Coronary artery (tissue), 2 donors: ENCODE measurements around the gene CCDC158.

Source experiments
- DNase-seq: peaks from one replicate; pipeline ENCODE4 v3.0.0-alpha.2; 2017; ENCODE audit warnings: low spot score
- H3K27ac ChIP-seq, 2 donors: fragments of 200-600 bp; sonication (generic); one replicate each; pipeline ENCODE4 v1.5.1; 2016 to 2019
- H3K4me3 ChIP-seq: fragments of 200-600 bp; sonication (generic); 2 replicates; pipeline ENCODE4 v1.5.1; 2016; ENCODE audit warnings: mild to moderate bottlenecking, moderate library complexity
- TF ChIP-seq, protein P1 (sequence below): fragments of 200-600 bp; sonication (generic); IDR thresholded peaks from one replicate; pipeline ENCODE4 v1.5.1; 2019; ENCODE audit warnings: antibody characterized with exemption

The CCDC158 gene

GRCh38 chr4:76443376-76443775, 22.4 kb upstream of the CCDC158 start:
- TF ChIP-seq, protein P1, sequence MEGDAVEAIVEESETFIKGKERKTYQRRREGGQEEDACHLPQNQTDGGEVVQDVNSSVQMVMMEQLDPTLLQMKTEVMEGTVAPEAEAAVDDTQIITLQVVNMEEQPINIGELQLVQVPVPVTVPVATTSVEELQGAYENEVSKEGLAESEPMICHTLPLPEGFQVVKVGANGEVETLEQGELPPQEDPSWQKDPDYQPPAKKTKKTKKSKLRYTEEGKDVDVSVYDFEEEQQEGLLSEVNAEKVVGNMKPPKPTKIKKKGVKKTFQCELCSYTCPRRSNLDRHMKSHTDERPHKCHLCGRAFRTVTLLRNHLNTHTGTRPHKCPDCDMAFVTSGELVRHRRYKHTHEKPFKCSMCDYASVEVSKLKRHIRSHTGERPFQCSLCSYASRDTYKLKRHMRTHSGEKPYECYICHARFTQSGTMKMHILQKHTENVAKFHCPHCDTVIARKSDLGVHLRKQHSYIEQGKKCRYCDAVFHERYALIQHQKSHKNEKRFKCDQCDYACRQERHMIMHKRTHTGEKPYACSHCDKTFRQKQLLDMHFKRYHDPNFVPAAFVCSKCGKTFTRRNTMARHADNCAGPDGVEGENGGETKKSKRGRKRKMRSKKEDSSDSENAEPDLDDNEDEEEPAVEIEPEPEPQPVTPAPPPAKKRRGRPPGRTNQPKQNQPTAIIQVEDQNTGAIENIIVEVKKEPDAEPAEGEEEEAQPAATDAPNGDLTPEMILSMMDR, result no peak

GRCh38 chr4:76442807-76443206, 21.9 kb upstream of the CCDC158 start:
- TF ChIP-seq, protein P1, result no peak
- H3K4me3 ChIP-seq, result no peak overlapping the region
- no peak for DNase-seq
- no peak overlapping the region for H3K27ac ChIP-seq

More at GRCh38 chr4:76443376-76443775, 22.4 kb upstream of the CCDC158 start:
- no peak for DNase-seq
- H3K27ac ChIP-seq, result no peak overlapping the region
- H3K4me3 ChIP-seq, result no peak overlapping the region

- H3K27ac ChIP-seq, result no peak overlapping the region
- H3K4me3 ChIP-seq, result no peak overlapping the region
- TF ChIP-seq, protein P1, result no peak
- no peak for DNase-seq
Measured at GRCh38 chr4:76441881-76442280, 20.9 kb upstream of the CCDC158 start.

DNA sequence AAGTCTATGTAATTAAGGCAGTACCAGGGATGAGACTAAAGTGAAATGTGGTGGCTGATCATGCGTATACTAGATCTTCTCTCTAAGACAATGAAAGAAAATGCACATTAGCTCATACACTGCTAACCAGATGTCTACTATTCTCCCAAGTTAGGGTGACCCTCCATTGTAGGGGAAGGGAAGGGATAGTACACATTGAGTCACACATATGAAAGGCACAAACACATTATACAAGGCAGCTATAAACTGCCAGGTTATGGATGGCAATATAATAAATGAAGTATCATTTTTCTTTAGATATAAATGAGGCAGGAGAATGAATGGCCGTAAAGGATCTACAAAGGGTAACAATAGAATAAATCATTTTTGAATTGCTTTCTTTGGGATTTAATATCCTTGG, 18.6 kb upstream of the CCDC158 start:
- no peak for DNase-seq
- no peak overlapping the region for H3K27ac ChIP-seq
- H3K4me3 ChIP-seq, result no peak overlapping the region
- TF ChIP-seq, protein P1, result no peak

GRCh38 chr4:76435528-76436319, 14.8 kb upstream of the CCDC158 start:
- peak overlapping the region; percentile 66 for H3K4me3 ChIP-seq
- peak overlapping the region; percentile 8 to 81 for H3K27ac ChIP-seq
- TF ChIP-seq, protein P1, result no peak

GRCh38 chr4:76434901-76435527, 14.1 kb upstream of the CCDC158 start, which contains the start of gene SHROOM3:
TSS of gene SHROOM3 (plus strand) at chr4:76435229. CDS start at chr4:76436053, 824 bp downstream.
- DNase-seq, result no peak
- Histone ChIP-seq H3K4me3 (peak within 1 kb of the TSS; percentile 66), H3K27ac (peak within 1 kb of the TSS; percentile 8 to 81)
- TF ChIP-seq, protein P1, result no peak

More at GRCh38 chr4:76435528-76436319, 14.8 kb upstream of the CCDC158 start:
- no peak for DNase-seq
